Coronary artery (tissue), 2 donors: Measurements from ENCODE around the gene EOGT.

Source experiments
- DNase-seq: peaks from one replicate; pipeline ENCODE4 v3.0.0-alpha.2; 2017; ENCODE audit warnings: low spot score
- H3K27ac ChIP-seq, 2 donors: fragments of 200-600 bp; sonication (generic); one replicate each; pipeline ENCODE4 v1.5.1; 2016 to 2019
- H3K4me3 ChIP-seq: fragments of 200-600 bp; sonication (generic); 2 replicates; pipeline ENCODE4 v1.5.1; 2016; ENCODE audit warnings: mild to moderate bottlenecking, moderate library complexity
- TF ChIP-seq, protein P1 (sequence below): fragments of 200-600 bp; sonication (generic); IDR thresholded peaks from one replicate; pipeline ENCODE4 v1.5.1; 2019; ENCODE audit warnings: antibody characterized with exemption

Gene EOGT

DNA sequence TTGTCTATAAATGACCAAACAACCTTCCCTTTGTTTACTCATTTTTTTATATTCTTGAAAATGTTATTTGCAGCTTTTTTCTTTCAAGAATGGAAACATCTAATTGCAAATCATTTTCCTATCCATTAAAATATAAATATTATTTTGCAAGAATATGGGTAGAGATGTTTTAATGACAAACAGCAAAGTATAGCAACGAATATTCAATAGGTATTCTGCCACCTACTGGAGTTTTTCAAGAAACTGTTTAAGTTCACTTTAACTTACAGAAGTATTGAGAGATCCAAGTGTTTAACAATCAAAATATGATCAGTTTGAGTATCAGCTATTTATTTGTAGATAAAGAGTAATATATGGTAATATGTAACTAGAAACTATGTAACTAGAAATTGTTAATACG, 6.9 kb upstream of the EOGT start:
- no peak overlapping the region for H3K4me3 ChIP-seq
- TF ChIP-seq, protein P1, sequence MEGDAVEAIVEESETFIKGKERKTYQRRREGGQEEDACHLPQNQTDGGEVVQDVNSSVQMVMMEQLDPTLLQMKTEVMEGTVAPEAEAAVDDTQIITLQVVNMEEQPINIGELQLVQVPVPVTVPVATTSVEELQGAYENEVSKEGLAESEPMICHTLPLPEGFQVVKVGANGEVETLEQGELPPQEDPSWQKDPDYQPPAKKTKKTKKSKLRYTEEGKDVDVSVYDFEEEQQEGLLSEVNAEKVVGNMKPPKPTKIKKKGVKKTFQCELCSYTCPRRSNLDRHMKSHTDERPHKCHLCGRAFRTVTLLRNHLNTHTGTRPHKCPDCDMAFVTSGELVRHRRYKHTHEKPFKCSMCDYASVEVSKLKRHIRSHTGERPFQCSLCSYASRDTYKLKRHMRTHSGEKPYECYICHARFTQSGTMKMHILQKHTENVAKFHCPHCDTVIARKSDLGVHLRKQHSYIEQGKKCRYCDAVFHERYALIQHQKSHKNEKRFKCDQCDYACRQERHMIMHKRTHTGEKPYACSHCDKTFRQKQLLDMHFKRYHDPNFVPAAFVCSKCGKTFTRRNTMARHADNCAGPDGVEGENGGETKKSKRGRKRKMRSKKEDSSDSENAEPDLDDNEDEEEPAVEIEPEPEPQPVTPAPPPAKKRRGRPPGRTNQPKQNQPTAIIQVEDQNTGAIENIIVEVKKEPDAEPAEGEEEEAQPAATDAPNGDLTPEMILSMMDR: no peak
- no peak overlapping the region for H3K27ac ChIP-seq
- no peak for DNase-seq

DNA sequence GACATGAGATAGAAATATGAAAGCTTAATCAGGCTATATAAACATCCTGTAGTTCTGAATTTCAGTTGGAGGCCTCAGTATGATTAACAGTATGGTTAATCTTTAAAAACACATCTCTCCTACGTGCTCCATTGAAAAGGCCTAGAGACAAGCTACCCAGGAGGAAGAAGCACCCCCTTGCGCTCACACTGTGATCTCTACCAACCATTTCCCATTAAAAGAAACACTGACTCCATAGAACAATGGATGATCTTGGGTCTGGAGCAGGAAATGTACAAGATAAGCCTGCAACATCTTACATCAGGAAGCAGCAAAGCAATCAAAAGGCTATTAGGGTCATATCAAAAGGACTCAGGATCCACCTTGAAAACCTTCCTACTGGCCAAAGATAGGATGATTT, 3.4 kb upstream of the EOGT start:
- TF ChIP-seq, protein P1: no peak
- no peak overlapping the region for H3K4me3 ChIP-seq
- DNase-seq: no peak
- H3K27ac ChIP-seq: no peak overlapping the region

DNA sequence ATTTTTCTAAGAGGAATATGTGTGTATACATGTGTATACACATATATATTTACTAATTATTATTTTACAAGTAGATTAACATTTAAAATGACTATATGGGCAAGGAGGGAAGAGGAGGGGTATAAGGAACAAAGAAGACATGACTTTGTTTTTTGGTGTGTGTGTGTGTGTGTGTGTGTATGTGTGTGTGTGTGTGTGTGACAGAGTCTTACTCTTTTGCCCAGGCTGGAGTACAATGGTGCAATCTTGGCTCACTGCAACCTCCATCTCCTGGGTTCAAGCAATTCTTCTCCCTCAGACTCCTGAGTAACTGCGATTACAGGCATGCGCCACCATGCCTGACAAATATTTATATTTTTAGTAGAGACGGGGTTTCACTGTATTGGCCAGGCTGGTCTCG, 2.6 kb upstream of the EOGT start:
- TF ChIP-seq, protein P1: no peak
- Histone ChIP-seq H3K4me3 (no peak overlapping the region), H3K27ac (no peak overlapping the region)
- DNase-seq: no peak

DNA sequence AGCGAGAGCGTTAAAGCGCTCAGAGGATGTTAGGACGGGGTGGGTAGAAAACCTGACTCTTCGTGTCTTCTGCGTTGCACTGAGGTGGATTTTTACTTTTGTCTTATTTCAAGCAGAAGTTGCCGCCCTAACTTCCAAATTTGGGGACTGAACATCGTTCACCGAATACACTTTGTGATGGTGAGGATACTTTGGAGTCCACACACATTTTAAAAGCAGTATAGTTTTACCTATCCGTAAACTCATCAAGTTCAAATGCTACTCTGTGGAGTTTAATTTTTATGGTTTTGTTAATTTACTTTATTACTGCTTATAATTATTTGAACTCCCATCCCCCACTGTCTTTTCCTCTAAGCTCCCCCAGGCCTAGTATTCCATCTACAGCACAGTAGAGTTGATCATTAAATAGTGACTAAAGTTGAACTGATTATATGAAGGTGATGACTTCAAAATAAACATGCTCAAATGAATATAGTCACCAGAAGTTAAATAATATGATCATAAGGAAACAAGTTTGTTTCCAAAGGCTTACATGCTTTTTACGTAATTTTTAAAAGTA, 617 bp upstream of the EOGT start:
- TF ChIP-seq, protein P1: no peak
- DNase-seq: no peak
- H3K4me3 ChIP-seq: peak overlapping the region; percentile 99

DNA sequence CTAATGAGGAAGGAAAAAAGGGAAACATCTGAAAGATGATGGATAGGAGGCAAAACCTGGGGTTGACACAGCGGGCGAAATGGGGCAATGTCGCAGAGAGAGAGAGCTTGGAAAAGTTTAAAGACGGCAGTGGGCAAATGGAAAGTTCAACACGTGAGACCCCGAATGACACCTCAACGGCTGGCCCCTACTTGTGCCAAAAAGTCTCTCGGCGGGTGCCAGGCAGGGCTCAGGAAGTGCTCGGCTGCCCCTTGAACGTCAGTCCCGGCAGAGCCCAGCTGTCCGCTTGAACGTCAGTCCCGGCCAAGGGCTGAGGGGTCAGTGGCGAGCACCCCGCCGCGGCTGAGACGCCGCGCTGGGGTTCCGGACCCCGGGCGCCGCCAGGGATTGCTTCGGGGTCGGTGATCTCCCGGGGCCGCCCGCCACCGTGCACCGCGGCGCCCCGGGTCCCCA, 658 bp downstream of the EOGT start:
- Histone ChIP-seq H3K27ac (peak overlapping the region; percentile 98 to 100), H3K4me3 (peak overlapping the region; percentile 99)
- peak; percentile 83 for DNase-seq
- TF ChIP-seq, protein P1: no peak

More for the DNA sequence above, 617 bp upstream of the EOGT start:
- peak overlapping the region; percentile 98 to 100 for H3K27ac ChIP-seq

DNA sequence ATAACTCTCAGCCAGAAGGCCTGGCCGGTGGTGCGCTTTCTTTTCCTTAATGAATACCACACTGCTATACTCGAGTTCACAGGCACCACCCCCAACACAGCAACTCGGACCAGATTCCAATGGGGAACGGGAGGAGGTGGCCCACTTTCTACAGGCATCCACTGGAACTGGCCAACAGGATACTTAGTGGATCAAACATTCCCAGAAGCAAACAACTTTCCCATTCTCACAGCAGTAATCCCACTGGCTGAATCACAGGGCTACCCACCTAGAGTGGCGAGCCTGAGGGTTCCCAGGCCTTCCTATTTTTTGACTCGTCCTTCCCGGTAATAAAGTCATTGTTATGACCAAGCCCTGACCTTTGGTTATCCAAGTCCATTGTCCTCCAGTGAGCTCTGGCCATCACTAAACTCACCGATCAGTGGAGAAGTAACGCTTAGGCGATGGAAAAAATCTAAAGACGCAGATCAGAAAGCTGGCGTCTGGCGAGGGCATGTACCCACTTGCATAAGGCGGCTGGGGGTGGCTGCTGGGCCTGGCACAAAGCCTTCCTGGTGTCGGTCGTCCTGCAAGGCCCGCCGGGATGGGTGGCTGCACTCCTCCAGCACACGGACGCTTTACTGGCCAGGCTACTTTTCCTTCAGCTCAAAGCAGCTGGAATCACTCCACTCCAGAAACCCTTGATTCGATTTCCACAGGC, 1.2 kb downstream of the EOGT start:
- peak overlapping the region; percentile 98 to 100 for H3K27ac ChIP-seq
- DNase-seq: peak; percentile 81
- TF ChIP-seq, protein P1: no peak
- peak overlapping the region; percentile 99 for H3K4me3 ChIP-seq
